Sigmoid colon (tissue), 4 donors: ENCODE data around the gene PEAK1.

Source experiments
- CTCF ChIP-seq, 4 experiments: fragments of 450-650 bp in 3 of 4; fragments of 200-600 bp in 1 of 4; IDR thresholded peaks; one replicate each; pipeline ENCODE4 v1.5.1; 2016 to 2019; ENCODE audit warnings: antibody characterized with exemption in 4 of 4, mild to moderate bottlenecking in 3 of 4, moderate library complexity in 2 of 4
- POLR2AphosphoS5 ChIP-seq, 4 donors: sonication (generic); formaldehyde crosslinking; IDR thresholded peaks; one replicate each; pipeline ENCODE4 v1.6.1; 2017; ENCODE audit warnings: antibody characterized with exemption in 4 of 4

DNA sequence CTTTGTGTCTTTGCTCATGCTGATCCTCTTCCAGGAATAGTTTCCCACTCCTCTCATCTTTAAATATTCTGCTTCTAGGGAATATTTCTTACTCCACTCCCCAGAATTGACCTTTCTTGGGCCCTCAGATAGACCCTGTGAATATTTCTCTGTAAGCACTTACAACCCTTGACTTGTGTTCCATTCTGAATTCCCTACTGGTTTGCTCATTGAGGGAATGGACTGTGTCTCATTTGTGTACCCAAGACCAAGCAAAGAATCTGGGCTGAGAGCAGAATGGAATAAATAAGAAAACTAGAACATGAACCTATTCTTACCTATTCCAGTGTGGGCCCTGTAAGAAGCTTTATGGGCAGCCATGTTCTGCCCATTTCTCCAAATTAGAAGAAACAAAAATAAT lies 276.3 kb downstream of the PEAK1 start:
- no peak for TF ChIP-seq CTCF (IDR thresholded peaks at IDR 0.05)
- TF ChIP-seq POLR2AphosphoS5 (IDR thresholded peaks at IDR 0.05): no peak
